Measurements from ENCODE around the gene B3GAT1.

DNA sequence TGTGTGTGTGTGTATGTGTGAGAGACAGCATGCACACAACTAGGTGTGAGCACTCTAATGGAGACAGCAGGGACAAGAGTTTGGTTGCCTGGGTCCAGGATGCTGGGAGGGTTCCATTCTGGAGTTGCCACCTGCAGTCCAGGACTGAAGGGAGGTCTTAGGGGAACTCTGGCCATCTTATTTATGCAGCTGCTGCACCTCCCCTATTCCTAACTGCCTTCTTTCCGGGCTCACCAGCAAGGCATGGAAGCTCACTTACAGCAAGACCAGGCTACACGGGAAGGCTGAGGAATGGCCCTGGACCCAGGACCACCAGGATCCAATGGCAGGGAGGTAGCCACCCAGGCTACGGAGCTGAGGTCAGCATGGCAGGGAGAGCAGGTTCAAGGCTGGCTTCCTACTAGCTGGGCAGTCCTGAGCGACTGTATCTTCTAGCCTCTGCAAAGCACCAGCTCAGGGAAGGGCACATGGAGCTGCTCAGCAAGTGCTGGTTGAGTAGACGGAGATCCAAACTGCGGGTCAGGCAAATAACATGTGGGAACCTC lies 42.2 kb upstream of the B3GAT1 start:
- TF ChIP-seq CTCF (IDR thresholded peaks at IDR 0.05) (no peak), POLR2A (IDR thresholded peaks at IDR 0.05) (no peak)

Data from adrenal gland (tissue), 5 donors.